Gastroesophageal sphincter (tissue), 4 donors: ENCODE measurements around the gene LMCD1. TPM values are rescaled to one million over a fixed set of nuclear protein-coding genes. Genes with fewer than 3 reads are reported as not detected.

Experiments used
- ATAC-seq: fragments of 150-250 bp; one replicate; pipeline ENCODE4 v1.9.1; 2016; ENCODE audit warnings: mild to moderate bottlenecking, moderate library complexity
- H3K27ac ChIP-seq, 4 donors: fragments of 200-600 bp; sonication (generic) in 3 of 4; 1 replicate in 3 of 4; 2 replicates in 1 of 4; pipeline ENCODE4 v1.5.1; 2016 to 2019
- H3K27me3 ChIP-seq: fragments of 200-600 bp; sonication (generic); one replicate; pipeline ENCODE4 v1.5.1; 2019
- H3K36me3 ChIP-seq, 2 donors: fragments of 200-600 bp; sonication (generic); one replicate each; pipeline ENCODE4 v1.5.1; 2019; ENCODE audit warnings: control low read depth in 1 of 2
- H3K4me1 ChIP-seq, 3 donors: fragments of 200-600 bp; sonication (generic); 1 replicate in 2 of 3; 2 replicates in 1 of 3; pipeline ENCODE4 v1.5.1; 2016 to 2019; ENCODE audit warnings: control low read depth in 2 of 3
- H3K4me3 ChIP-seq, 2 donors: fragments of 200-600 bp; sonication (generic); one replicate each; pipeline ENCODE4 v1.5.1; 2019; ENCODE audit warnings: mild to moderate bottlenecking in 1 of 2, moderate library complexity in 1 of 2
- H3K9me3 ChIP-seq, 3 donors: fragments of 200-600 bp; sonication (generic); one replicate each; pipeline ENCODE4 v1.5.1; 2017 to 2019; ENCODE audit warnings: control low read depth in 2 of 3
- EP300 ChIP-seq: sonication (generic); formaldehyde crosslinking; IDR thresholded peaks from one replicate; pipeline ENCODE4 v1.6.1; 2017; ENCODE audit warnings: antibody characterized with exemption, mild to moderate bottlenecking
- POLR2A ChIP-seq, 2 donors: fragments of 450-650 bp; IDR thresholded peaks; one replicate each; pipeline ENCODE4 v1.6.1; 2017; ENCODE audit warnings: antibody characterized with exemption in 2 of 2, mild to moderate bottlenecking in 2 of 2, moderate library complexity in 1 of 2
- POLR2AphosphoS5 ChIP-seq: sonication (generic); formaldehyde crosslinking; IDR thresholded peaks from one replicate; pipeline ENCODE4 v1.6.1; 2017; ENCODE audit warnings: antibody characterized with exemption
- WGBS, 2 donors: methylation state at CpG; one replicate each; pipeline ENCODE4 v1.1.5; 2018; ENCODE audit warnings: low coverage in 1 of 2; 5-methylcytosine and 5-hydroxymethylcytosine counted together
- total RNA-seq, 4 donors: library from RNA; depleted of rRNA; stranded (reverse); fragments of >200 nt; gene quantifications; one replicate each; pipeline ENCODE4 v1.1.0, GENCODE V29; 2016
- TF ChIP-seq, protein P1 (sequence below), 4 experiments: fragments of 200-600 bp in 2 of 4; fragments of 450-650 bp in 2 of 4; sonication (generic) in 1 of 4; IDR thresholded peaks; one replicate each; pipeline ENCODE4 v1.5.1; 2017 to 2019; ENCODE audit warnings: antibody characterized with exemption in 4 of 4, mild to moderate bottlenecking in 2 of 4, moderate library complexity in 2 of 4

LMCD1 gene
- total RNA-seq, 4 donors from 2014 or later: 17.6 to 318 (median 136) TPM

DNA sequence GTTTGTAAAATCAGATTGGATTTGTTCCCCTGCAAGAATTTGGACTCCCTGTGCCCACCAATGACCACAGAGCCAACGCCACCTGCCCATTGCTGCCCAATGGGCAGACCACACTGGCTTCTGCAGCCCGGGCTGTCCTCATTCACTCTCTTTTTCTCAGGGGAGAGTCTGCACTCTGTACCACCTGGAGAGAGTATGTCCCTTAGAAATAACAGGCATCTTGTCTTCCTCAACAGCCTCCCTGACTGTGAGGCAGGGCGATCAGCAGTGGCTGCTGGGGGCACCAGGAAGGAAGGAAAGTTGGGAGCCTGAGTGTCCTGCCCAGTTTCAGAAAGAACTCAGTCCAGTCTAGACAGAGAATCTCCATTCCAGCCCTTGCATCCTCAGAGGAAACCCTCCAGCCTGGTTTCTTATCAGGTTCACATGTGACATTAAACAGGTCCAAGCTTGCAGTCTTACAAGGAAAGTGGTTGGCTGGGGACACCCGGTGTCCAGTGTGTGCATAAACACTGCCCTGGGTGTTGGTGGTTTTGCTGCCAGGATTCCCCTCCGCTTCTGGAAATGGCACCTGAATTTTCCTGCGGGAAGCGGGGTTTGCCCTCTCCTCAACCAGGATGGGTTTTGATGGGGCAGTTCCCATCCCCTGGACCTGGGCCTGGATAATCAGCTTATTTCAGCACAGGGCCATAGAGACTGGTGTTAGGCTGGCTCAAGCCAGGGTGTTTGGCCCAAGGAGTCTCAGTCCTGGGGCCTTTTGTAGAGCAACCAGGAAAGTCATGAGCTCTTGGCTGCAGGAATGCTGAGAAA lies 105.8 kb downstream of the LMCD1 start:
- 29 to 73% methylated on average over 2 to 5 of the region's 7 CpGs for WGBS, 2 donors

DNA sequence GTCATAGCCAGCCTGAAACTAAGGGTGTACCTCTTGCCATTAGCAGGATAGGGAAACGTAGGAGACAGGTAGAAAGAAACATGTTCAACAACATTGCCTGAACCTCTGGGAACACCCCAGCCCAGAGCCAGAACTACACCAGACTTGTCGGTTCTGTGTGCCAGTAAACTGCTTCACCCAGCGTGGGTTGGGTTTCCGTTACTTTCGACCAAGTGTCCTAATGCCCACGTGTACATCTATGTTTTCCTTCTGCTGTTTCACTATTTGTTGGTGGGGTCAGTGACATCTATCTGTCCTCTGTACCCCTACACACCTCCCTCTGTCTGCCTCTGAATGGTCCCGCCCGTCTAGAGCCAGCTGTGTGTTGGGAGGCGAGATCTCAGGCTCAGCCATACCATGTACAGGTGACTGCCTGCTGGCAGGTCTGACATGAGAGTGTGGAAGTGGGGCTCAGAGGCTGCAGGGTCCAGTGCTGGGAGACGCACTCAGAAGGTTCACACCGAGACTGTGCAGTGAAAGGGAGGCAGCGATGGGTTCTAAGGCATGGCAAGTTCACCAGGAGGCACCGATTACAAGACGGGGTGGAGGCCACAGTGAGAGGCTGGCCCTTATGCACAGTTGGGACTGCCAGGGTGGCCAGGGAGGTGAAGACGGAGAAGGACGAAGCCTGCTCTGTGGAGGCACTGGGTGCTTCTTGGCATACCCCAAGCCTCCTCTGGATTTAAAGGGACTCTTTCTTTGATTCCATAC lies 106.6 kb downstream of the LMCD1 start:
- 87 to 100% methylated on average over 5 to 10 of the region's 16 CpGs for WGBS, 2 donors
- no peak for ATAC-seq

More for the DNA sequence above, 105.8 kb downstream of the LMCD1 start:
- peak; percentile 71 for ATAC-seq
- peaks cover 5% of the 10 kb centered on the region for H3K27me3 ChIP-seq
- H3K36me3 ChIP-seq: no peaks in the 10 kb centered on the region
- H3K9me3 ChIP-seq: no peaks in the 10 kb centered on the region
- H3K27ac ChIP-seq: no peak overlapping the region
- TF ChIP-seq, protein P1, sequence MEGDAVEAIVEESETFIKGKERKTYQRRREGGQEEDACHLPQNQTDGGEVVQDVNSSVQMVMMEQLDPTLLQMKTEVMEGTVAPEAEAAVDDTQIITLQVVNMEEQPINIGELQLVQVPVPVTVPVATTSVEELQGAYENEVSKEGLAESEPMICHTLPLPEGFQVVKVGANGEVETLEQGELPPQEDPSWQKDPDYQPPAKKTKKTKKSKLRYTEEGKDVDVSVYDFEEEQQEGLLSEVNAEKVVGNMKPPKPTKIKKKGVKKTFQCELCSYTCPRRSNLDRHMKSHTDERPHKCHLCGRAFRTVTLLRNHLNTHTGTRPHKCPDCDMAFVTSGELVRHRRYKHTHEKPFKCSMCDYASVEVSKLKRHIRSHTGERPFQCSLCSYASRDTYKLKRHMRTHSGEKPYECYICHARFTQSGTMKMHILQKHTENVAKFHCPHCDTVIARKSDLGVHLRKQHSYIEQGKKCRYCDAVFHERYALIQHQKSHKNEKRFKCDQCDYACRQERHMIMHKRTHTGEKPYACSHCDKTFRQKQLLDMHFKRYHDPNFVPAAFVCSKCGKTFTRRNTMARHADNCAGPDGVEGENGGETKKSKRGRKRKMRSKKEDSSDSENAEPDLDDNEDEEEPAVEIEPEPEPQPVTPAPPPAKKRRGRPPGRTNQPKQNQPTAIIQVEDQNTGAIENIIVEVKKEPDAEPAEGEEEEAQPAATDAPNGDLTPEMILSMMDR (IDR thresholded peaks at IDR 0.05): peak in 3 of 4 experiments; percentile 26 to 61 (median 60)
- TF ChIP-seq EP300: no peak
- no peak for TF ChIP-seq POLR2A (IDR thresholded peaks at IDR 0.05)
- TF ChIP-seq POLR2AphosphoS5: peak; percentile 70
- H3K4me3 ChIP-seq: no peak overlapping the region
- H3K4me1 ChIP-seq: peaks cover 0 to 14% (median 0%) of the 10 kb centered on the region in 3 donors

DNA sequence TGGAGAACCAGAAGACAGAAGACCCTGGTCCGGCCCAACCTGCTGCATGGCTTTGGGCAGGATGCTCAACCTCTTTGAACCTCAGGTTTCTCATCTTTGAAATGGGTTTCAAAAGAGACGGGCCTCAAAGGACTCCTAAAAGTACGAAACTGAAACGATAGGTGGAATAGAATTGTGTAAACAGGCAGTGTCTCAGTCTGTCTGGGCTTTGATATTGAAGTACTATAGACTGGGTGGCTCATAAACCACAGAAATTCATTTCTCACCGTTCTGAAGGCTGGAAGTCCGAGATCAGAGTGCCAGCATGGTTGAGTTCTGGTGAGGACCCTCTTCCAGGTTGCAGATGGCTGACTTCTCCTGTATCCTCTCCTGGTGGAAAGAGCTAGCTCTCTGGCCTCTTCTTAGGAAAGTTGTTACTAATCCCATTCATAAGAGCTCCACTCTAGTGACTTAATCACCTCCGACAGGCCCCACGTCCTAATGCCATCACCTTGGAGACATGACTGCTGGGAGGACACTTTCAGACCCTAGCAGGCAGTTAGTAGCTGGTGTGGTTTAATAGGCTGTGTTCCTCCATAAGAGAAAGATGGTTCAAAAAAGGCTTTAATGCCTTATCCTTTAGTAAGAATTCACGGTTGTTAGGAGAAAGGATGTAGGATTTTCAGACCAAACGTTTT lies 107.3 kb downstream of the LMCD1 start:
- Histone ChIP-seq H3K4me3 (no peak overlapping the region), H3K9me3 (no peaks in the 10 kb centered on the region), H3K4me1 (peaks cover 0 to 14% (median 0%) of the 10 kb centered on the region in 3 donors), H3K36me3 (no peaks in the 10 kb centered on the region), H3K27me3 (peaks cover 5% of the 10 kb centered on the region), H3K27ac (no peak overlapping the region)
- WGBS, 2 donors: 75 to 86% methylated on average over 5 to 9 of the region's 10 CpGs
- ATAC-seq: no peak
- TF ChIP-seq, protein P1 (IDR thresholded peaks at IDR 0.05): no peak
- no peak for TF ChIP-seq EP300

More for the DNA sequence above, 106.6 kb downstream of the LMCD1 start:
- Histone ChIP-seq H3K27ac (no peak overlapping the region), H3K27me3 (peaks cover 5% of the 10 kb centered on the region), H3K4me3 (no peak overlapping the region), H3K36me3 (no peaks in the 10 kb centered on the region), H3K4me1 (peaks cover 0 to 14% (median 0%) of the 10 kb centered on the region in 3 donors), H3K9me3 (no peaks in the 10 kb centered on the region)
- TF ChIP-seq POLR2AphosphoS5: no peak

DNA sequence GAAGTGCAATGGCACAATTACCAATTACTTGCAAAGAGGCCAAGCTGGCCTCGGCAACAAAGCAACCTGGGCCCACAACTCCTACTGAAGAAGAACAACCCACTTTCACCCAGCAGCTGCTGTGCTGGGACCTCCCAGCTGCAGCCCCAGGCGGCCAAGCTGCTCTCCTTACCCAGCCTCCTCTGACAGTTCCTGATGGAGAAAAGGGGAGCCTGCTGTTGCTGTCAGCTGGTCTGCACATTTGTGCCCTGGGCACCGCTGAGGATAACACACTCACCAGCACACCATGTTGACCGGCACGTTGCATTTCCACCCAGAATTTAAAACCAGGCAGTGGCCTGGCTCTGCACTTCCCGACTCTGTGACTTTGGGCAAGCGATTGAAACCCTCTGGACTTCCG lies 109.3 kb downstream of the LMCD1 start:
- Histone ChIP-seq H3K36me3 (no peaks in the 10 kb centered on the region), H3K4me1 (peaks cover 0 to 14% (median 0%) of the 10 kb centered on the region in 3 donors), H3K4me3 (no peak overlapping the region), H3K27me3 (peaks cover 5% of the 10 kb centered on the region), H3K9me3 (no peaks in the 10 kb centered on the region), H3K27ac (no peak overlapping the region)
- ATAC-seq: no peak
- TF ChIP-seq, protein P1 (IDR thresholded peaks at IDR 0.05): no peak
- TF ChIP-seq EP300: no peak
- no peak for TF ChIP-seq POLR2AphosphoS5
- no peak for TF ChIP-seq POLR2A (IDR thresholded peaks at IDR 0.05)
- WGBS, 2 donors: 80 to 84% methylated on average over 2 to 7 of the region's 8 CpGs

DNA sequence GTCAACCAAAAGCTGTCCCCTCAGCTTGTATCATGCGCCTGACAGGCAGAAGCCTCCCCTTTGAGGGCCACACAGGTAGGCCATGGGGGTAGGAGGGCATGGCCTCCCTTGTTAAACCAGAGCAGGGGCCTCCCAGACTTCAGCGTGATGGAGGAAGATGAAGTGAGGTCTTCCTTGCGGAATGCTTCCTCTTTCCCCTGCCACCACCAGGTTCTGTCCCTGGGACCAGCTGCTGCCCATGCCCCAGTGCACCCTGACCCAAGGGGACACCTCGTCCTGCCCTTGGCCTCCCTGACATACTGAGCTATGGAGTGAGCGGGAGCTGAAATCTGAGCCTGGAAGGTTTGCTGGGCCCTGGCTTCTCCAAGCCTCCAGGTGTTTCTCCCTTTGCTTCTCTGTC lies 116.3 kb downstream of the LMCD1 start:
- no peaks in the 10 kb centered on the region for H3K9me3 ChIP-seq
- H3K27ac ChIP-seq: no peak overlapping the region
- no peaks in the 10 kb centered on the region for H3K36me3 ChIP-seq
- no peak overlapping the region for H3K4me3 ChIP-seq
- no peak for ATAC-seq
- H3K4me1 ChIP-seq: peaks cover 0 to 5% (median 0%) of the 10 kb centered on the region in 3 donors
- 85 to 100% methylated on average over 1 to 4 of the region's 5 CpGs for WGBS, 2 donors
- H3K27me3 ChIP-seq: no peaks in the 10 kb centered on the region
- TF ChIP-seq POLR2AphosphoS5: no peak
- TF ChIP-seq, protein P1 (IDR thresholded peaks at IDR 0.05): no peak
- no peak for TF ChIP-seq EP300
- TF ChIP-seq POLR2A (IDR thresholded peaks at IDR 0.05): no peak
